Fibroblast of skin of left quadriceps (primary cell): ENCODE measurements around the gene IFI27L1.
A peak's percentile ranks its signal among the peaks of the same experiment; 100 is the strongest.

ENCODE experiments used
- DNase-seq, 2 experiments: peaks; one replicate each; pipeline ENCODE4 v3.0.0-alpha.2; 2013; ENCODE audit warnings: low read depth in 2 of 2

The IFI27L1 gene, protein sequence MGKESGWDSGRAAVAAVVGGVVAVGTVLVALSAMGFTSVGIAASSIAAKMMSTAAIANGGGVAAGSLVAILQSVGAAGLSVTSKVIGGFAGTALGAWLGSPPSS

DNA sequence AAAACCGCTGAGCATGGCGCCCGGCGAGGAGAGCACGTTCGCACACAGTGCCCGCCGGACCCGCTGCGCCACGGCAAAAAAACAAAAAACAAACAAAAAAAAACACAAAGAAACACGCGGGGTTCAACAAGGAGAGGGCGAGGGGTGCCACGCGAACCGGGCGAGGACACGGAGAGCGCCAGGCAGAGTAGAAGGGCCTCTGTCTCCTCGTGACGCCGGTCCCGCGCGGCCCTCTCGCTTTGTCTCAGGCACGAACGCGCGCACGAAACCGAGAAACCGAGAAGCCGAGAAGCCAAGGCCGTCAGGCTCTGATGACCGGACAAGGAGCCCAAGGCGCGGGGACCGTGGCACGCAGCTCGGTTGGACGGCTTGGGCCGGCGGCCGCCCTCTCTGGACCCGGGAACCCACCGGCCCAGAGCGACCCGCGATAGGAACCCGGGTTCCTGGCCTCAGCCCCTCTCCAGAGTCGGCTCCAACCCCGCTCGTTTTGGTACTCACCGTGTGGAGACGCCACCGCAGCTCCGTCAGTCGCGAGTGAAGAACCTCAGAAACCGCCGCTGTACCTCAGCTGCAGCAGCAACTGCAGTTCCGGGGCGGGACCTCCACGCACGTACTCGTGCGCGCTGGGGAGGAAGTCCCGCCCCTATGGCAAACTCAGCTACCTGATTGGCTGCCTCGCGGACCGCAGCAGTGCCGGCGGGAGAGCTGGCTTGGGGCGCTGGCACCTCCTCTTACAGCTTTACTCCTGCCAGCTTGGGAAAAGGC, at the start of gene IFI27L1, which contains the start of gene DDX24:
Gene IFI27L1 (plus strand): TSS at position 690 of the 765 bp plus-strand sequence. CDS start 15,628 bp downstream, outside the sequence.
Gene DDX24 (minus strand): TSS at position 582 of the 765 bp plus-strand sequence. CDS start 1,460 bp downstream, outside the sequence.
- DNase-seq, result peak; percentile 80 to 83

- DNase-seq, result no peak
Observed at GRCh38 chr14:94031883-94032279, 49.2 kb upstream of the IFI27L1 start.

- DNase-seq, result no peak
Observed at GRCh38 chr14:94034886-94035285, 46.2 kb upstream of the IFI27L1 start.

DNA sequence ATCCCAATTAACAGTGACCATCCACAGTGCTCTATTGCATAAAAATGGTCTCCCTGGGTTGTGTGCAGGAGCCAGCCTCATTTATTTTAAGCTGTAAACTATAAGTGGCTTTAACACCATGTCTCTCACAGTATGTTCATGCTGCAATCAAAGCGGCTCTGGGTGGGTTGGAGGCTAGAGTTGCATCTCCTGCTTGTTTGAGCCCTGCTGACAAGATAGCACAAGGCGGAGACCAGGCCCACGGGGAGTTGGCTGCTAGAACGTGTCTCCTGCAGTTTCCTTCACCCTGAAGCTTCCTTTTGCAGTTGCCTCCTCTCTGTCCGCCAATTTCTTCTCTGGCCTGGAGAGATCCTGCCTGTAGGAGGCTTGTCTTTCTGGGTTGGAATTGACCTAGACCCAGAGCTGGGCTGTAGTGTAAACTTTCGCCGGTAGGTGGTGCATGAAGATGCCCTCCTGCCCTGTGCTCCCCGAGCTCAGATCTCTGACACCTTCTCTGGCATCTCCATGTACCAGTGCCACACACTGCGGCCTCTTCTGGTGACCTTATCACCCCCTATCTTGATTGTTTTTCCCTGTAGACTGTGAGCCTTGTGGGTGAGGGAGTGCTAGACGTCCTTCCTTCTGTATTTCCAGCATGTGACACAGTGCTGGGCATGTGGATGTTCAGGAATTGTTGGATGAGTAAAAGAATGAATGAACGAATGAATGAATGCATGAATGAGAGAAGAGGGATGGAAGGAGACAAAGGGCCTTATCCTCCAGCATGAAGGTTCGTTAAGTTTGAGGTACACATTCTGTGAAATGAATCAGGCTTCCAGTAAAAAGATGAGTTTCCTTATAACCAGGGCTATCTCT, 44.6 kb upstream of the IFI27L1 start:
- DNase-seq, result peak; percentile 26 to 28

DNA sequence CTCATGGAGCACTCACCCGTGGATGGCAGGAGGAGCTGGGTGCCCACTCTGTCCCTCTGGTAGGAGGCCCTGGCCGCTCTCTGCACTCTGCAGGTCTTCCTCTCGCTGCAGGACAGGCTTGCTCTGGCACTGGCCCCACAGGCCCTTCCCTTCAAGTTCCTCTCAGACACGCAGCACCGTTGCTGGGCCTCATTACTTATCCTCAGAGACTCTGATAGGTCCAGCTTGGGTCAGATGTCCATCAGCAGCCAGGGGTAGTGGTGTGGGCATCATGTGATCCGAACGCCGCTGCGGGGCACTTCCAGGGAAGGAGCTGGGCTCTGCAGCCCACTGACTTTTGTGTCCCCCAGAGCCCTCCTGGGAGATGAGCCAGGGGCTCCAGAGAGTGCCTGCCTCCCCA, 43.2 kb upstream of the IFI27L1 start:
- no peak for DNase-seq

DNA sequence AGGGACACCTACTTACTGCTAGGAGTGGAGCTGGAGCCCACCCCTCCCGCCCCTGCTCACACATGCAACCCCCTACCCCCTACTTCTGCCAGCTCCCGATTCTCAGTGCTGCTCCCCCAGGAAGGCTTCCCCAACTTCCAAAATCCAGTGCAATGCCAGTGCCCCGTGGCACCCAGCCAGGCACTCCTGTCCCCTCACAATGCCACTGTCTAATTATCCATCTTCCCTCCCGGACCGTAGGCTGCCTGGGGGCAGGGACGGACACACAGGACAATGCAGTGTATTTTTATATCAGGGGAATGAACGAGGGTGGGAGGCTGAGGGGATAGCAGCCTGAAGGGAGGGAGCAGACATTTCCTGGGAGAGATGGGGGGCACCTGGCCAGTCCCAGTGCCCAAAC, 42.6 kb upstream of the IFI27L1 start:
- DNase-seq, result no peak

DNA sequence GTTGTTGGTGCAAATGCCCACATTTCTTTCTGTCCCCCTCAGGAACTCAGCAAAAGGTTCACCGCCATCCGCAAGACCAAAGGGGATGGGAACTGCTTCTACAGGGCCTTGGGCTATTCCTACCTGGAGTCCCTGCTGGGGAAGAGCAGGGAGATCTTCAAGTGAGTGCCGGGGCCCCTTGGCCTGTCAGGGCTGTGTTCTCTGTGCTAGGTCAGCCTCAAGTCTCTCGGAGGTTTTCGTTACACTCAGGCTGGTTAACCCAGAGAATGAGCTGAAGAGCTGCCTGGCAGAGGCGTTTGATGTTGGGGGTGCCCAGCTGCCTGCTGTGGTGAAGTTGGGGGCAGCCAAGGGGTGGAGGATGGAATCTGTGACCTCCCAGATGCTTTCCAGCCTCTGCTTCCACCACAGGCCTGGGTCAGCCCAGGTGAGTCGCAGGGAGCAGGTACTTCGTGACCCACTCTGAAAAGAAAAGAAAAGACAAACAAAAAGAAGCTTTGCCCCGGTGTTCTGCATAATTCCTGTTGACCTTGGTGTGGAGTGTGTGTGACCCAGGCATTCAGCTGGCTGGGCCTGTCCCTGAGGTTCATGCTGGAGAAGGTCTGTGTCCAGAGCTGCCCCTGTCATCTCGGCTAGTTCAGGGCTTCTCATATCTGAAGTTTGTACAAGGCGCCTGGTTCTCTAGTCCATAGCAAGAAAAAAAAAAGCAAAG, 42.0 kb upstream of the IFI27L1 start:
- no peak for DNase-seq

DNA sequence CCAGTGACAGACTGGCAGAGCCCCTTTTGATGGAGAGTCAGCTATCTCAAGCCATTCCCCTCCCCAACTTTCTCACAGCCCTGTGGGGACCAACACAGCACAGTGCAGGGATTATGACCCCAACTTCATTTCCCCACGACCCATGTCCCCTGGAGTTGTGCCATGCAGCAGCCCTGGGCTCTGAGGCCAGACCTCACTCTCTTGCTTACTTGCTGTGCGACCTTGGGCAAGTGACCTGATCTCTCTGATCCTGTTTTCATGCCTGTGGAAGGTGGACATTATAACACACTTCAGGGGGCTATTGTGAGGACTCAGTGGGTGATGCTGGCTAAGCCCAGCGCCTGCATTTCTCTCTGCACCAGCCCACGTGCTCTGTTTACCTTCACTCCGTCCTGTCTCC, 40.9 kb upstream of the IFI27L1 start:
- no peak for DNase-seq

GRCh38 chr14:94040796-94041195, 40.3 kb upstream of the IFI27L1 start:
- DNase-seq, result no peak

- DNase-seq, result no peak
Observed at GRCh38 chr14:94041551-94042346, 39.4 kb upstream of the IFI27L1 start.

DNA sequence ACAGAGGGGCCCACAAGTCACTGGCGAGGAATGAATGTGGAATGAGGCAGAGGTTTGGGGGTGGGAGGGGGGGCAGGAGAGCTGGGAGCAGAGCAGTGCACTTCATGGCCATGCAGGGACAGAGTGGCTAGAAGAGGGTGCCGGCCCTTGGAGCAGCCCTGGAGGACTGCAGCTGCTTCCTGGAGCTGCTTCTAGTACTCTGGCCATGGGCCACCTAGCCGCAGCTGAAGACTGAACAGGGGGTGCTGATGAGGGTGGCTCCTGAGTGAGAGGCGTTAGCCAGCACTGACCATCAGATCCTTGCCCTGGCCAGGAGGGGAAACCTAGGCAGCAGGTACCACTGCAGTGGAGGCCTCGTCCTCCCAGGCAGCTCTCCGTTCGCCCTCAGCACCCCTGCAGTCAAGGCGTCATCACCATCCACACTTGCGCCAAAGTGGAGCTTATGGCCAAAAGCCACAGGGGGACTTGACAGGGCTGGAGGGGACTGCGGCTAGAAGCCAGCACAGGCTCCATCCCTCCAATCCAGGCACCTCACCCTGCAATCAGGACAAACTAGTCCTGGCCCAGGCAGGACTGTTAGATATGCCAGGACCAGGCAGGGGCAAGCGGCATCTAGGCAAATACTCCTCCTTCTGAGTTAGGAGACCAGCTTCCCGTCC, 38.5 kb upstream of the IFI27L1 start:
- no peak for DNase-seq

DNA sequence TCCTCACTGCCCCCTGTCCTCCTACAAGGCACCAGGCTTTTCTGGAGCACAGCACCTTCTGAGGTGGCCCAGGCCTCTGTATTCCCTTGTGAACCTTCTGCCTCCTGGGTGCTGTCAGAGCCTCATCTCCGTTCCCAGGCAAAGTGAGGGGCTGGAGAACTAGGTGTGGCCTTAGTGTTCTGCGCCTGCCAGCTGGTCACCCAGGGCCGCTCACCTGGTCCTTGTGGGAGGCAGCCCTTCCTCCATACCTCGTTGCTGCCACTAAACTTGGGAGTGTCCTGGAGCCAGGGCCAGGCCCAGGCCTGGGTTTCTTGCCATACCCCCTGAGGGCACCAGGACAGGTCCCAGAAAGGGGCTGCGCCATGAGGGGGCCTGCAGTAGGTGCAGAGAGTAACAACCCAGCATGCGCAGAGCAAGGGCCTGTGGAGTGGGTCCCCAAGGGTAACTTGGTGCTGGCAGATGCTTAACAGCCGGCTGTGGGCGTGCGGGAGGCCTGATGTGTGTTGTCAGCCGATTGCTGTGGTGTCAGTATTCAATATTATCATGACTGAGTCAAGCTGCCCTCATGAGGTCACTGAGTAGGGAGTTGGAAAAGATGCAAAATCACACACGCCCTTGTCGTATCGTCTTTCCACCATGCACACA, 37.9 kb upstream of the IFI27L1 start:
- no peak for DNase-seq

- no peak for DNase-seq
Observed at GRCh38 chr14:94043756-94044475, 37.2 kb upstream of the IFI27L1 start.

GRCh38 chr14:94044476-94045091, 36.5 kb upstream of the IFI27L1 start:
- DNase-seq, result no peak

GRCh38 chr14:94045101-94045500, 36.0 kb upstream of the IFI27L1 start:
- no peak for DNase-seq

- no peak for DNase-seq
Observed at GRCh38 chr14:94045563-94046345, 35.4 kb upstream of the IFI27L1 start.

DNA sequence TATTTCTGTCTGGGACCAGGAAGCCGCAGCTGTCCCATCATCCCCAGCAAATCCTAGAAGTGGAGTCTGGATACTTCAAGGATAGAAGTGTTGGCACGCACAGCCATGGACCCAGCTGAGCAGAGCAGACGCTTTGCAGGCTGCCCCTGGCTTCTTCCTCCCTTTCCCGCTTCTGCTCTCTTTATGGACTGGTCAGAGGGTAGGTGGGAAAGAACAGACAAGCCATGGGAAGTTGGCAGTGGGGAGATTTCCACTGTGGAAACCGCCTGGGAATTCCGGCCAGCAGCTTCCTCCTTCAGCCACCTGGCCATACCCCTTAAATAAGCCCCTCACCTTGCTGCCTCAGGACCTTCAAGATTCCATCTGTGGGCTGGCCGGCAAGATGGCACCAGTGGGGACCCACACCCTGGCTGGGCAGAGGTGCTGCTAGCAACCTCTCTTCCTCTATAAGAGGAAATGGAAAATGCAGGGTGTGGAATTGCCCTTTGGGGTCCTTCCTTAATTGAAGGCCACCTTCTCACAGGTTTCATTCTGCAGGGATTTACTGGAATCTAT, 34.3 kb upstream of the IFI27L1 start:
- DNase-seq, result no peak

GRCh38 chr14:94047581-94047980, 33.5 kb upstream of the IFI27L1 start:
- DNase-seq, result no peak
